GM12875 (cell line): Measurements from ENCODE around the gene PLCH2.
A peak's percentile ranks its signal among the peaks of the same experiment; 100 is the strongest.
"Not testable (repeated sequence)": the region's sequence is repeated elsewhere in the genome, so short reads cannot be mapped to it uniquely, and the experiment has no call there.

Experiments used
- H3K4me3 ChIP-seq: one replicate; pipeline ENCODE4 v1.5.1; 2011; ENCODE audit warnings: low read depth, low read length, control low read depth
- CTCF ChIP-seq: IDR thresholded peaks from 2 replicates; pipeline ENCODE4 v1.5.1; 2011; ENCODE audit warnings: low read depth, mild to moderate bottlenecking, control low read depth, inconsistent platforms, low read length, moderate library complexity, borderline replicate concordance; ENCODE audit not compliant: insufficient read depth

The PLCH2 gene

GRCh38 chr1:2551544-2551943 is 75.5 kb downstream of the PLCH2 start:
- not testable (repeated sequence) for H3K4me3 ChIP-seq

GRCh38 chr1:2552189-2552588 is 76.1 kb downstream of the PLCH2 start:
- H3K4me3 ChIP-seq, result no peak overlapping the region
- TF ChIP-seq CTCF, result no peak

- not testable (repeated sequence) for H3K4me3 ChIP-seq
Measured at GRCh38 chr1:2553076-2553475, 77.0 kb downstream of the PLCH2 start.

GRCh38 chr1:2553871-2554620 is 78.0 kb downstream of the PLCH2 start:
- TF ChIP-seq CTCF, result no peak
- no peak overlapping the region for H3K4me3 ChIP-seq

GRCh38 chr1:2554621-2555387 is 78.7 kb downstream of the PLCH2 start:
- H3K4me3 ChIP-seq, result peak overlapping the region; percentile 92
- peak; percentile 82 for TF ChIP-seq CTCF
